ENCODE measurements around the gene RTF2. TPM values are rescaled to one million over a fixed set of nuclear protein-coding genes. Genes with fewer than 3 reads are reported as not detected.
"Not testable (repeated sequence)": the region's sequence is repeated elsewhere in the genome, so short reads cannot be mapped to it uniquely, and the experiment has no call there.

RTF2 gene
- total RNA-seq, 1 donor from 2014 or later = 61.9 TPM

- Mint-ChIP-seq H3K4me1 (no peaks in the 10 kb centered on the region), H3K36me3 (peaks cover 41% of the 10 kb centered on the region), H3K4me3 (no peak overlapping the region), H3K27me3 (ENCODE audit: low read depth) (no peaks in the 10 kb centered on the region), H3K9me3 (peaks cover 15% of the 10 kb centered on the region), H3K27ac (no peak overlapping the region)
- no peak for DNase-seq (ENCODE audit: low spot score in 2 of 2, unreplicated experiment in 2 of 2)
- TF ChIP-seq, protein P1, sequence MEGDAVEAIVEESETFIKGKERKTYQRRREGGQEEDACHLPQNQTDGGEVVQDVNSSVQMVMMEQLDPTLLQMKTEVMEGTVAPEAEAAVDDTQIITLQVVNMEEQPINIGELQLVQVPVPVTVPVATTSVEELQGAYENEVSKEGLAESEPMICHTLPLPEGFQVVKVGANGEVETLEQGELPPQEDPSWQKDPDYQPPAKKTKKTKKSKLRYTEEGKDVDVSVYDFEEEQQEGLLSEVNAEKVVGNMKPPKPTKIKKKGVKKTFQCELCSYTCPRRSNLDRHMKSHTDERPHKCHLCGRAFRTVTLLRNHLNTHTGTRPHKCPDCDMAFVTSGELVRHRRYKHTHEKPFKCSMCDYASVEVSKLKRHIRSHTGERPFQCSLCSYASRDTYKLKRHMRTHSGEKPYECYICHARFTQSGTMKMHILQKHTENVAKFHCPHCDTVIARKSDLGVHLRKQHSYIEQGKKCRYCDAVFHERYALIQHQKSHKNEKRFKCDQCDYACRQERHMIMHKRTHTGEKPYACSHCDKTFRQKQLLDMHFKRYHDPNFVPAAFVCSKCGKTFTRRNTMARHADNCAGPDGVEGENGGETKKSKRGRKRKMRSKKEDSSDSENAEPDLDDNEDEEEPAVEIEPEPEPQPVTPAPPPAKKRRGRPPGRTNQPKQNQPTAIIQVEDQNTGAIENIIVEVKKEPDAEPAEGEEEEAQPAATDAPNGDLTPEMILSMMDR (IDR thresholded peaks at IDR 0.05; ENCODE audit: unreplicated experiment) = no peak
These were observed 50.4 kb downstream of the RTF2 start for GRCh38 chr20:56518721-56519398.

DNA sequence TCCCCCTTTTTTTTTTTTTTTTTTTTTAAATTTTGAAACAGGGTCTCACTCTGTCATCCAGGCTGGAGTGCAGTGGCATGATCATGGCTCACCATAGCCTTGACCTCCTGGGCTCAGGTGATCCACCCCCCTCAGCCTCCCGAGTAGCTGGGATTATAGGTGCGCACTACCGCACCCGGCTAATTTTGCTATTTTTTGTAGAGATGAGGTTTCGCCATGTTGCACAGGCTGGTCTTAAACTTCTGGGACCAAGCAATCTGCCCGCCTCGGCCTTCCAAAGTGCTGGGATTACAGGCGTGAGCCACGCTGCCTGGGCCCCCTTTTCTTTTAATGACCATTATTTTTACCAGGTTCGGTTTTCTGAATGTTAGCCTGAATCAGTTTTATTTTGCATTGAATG is 51.1 kb downstream of the RTF2 start:
- no peak overlapping the region for H3K27ac Mint-ChIP-seq
- no peak for DNase-seq (ENCODE audit: low spot score in 2 of 2, unreplicated experiment in 2 of 2)
- TF ChIP-seq, protein P1 (IDR thresholded peaks at IDR 0.05; ENCODE audit: unreplicated experiment) = no peak
- H3K36me3 Mint-ChIP-seq = peaks cover 41% of the 10 kb centered on the region
- no peak overlapping the region for H3K4me3 Mint-ChIP-seq
- H3K9me3 Mint-ChIP-seq = peaks cover 15% of the 10 kb centered on the region
- no peaks in the 10 kb centered on the region for H3K4me1 Mint-ChIP-seq
- H3K27me3 Mint-ChIP-seq (ENCODE audit: low read depth) = no peaks in the 10 kb centered on the region

DNA sequence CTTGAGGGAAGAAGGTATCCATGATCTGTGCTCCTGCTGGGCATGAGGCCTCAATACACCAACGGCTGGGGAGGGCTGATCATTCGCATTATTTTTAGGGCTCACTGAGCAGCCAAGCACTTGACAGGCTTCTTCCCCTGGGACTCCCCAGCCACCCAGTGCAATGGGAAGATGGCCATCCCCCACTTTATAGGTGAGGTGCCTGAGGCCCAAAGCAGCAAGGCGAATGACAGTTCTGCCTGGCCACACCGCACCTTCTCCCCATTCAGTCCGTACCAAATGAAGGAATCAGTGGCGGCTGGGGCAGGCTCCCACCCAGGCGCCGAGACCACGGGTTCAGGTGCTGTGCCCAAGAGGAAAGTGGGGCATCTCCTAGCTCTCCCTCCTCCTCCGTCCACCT is 51.8 kb downstream of the RTF2 start:
- no peak for DNase-seq (ENCODE audit: low spot score in 2 of 2, unreplicated experiment in 2 of 2)
- H3K9me3 Mint-ChIP-seq = peaks cover 15% of the 10 kb centered on the region
- H3K4me1 Mint-ChIP-seq = no peaks in the 10 kb centered on the region
- H3K27me3 Mint-ChIP-seq (ENCODE audit: low read depth) = no peaks in the 10 kb centered on the region
- peaks cover 41% of the 10 kb centered on the region for H3K36me3 Mint-ChIP-seq
- H3K4me3 Mint-ChIP-seq = no peak overlapping the region
- TF ChIP-seq, protein P1 (IDR thresholded peaks at IDR 0.05; ENCODE audit: unreplicated experiment) = no peak
- no peak overlapping the region for H3K27ac Mint-ChIP-seq

- DNase-seq (ENCODE audit: low spot score in 2 of 2, unreplicated experiment in 2 of 2); H3K4me1 Mint-ChIP-seq; H3K27me3 Mint-ChIP-seq (ENCODE audit: low read depth); H3K4me3 Mint-ChIP-seq; H3K27ac Mint-ChIP-seq: not testable (repeated sequence)
- H3K36me3 Mint-ChIP-seq = peaks cover 41% of the 10 kb centered on the region
- H3K9me3 Mint-ChIP-seq = peaks cover 15% of the 10 kb centered on the region
These were observed 52.4 kb downstream of the RTF2 start for GRCh38 chr20:56520746-56521354.

GRCh38 chr20:56522311-56522710 is 53.9 kb downstream of the RTF2 start:
- Mint-ChIP-seq H3K27ac (no peak overlapping the region), H3K36me3 (peaks cover 41% of the 10 kb centered on the region), H3K9me3 (peaks cover 15% of the 10 kb centered on the region), H3K4me1 (no peaks in the 10 kb centered on the region), H3K4me3 (no peak overlapping the region), H3K27me3 (ENCODE audit: low read depth) (no peaks in the 10 kb centered on the region)
- TF ChIP-seq, protein P1 (IDR thresholded peaks at IDR 0.05; ENCODE audit: unreplicated experiment) = no peak
- DNase-seq (ENCODE audit: low spot score in 2 of 2, unreplicated experiment in 2 of 2) = no peak

- not testable (repeated sequence) for H3K4me3 Mint-ChIP-seq; DNase-seq (ENCODE audit: low spot score in 2 of 2, unreplicated experiment in 2 of 2); H3K4me1 Mint-ChIP-seq; H3K27ac Mint-ChIP-seq; H3K27me3 Mint-ChIP-seq (ENCODE audit: low read depth)
- Mint-ChIP-seq H3K36me3 (peaks cover 22% of the 10 kb centered on the region), H3K9me3 (peaks cover 15% of the 10 kb centered on the region)
These were observed 56.0 kb downstream of the RTF2 start, which contains the start of gene FAM209A for GRCh38 chr20:56524444-56524843. TSS of gene FAM209A (plus strand) at chr20:56524744. CDS start at chr20:56524809, 65 bp downstream.
